Dedifferentiated amniotic fluid mesenchymal stem cell (primary cell): ENCODE data around the gene DNAJB5.
A peak's percentile ranks its signal among the peaks of the same experiment; 100 is the strongest.

Source experiments
- DNase-seq: peaks from one replicate; pipeline ENCODE4 v3.0.0-alpha.2; 2016; ENCODE audit errors: extremely low spot score

DNAJB5 gene

GRCh38 chr9:34984049-34984448 is 5.5 kb upstream of the DNAJB5 start:
- DNase-seq: no peak

GRCh38 chr9:34985311-34985899 is 4.1 kb upstream of the DNAJB5 start:
- peak; percentile 44 for DNase-seq

GRCh38 chr9:34986540-34987047 is 3.0 kb upstream of the DNAJB5 start:
- no peak for DNase-seq

- no peak for DNase-seq
Measured at GRCh38 chr9:34987160-34987901, 2.2 kb upstream of the DNAJB5 start.

GRCh38 chr9:34988218-34989002 is 1.1 kb upstream of the DNAJB5 start:
- DNase-seq: no peak

GRCh38 chr9:34989946-34990635 is 546 bp downstream of the DNAJB5 start:
- DNase-seq: peak; percentile 49

- no peak for DNase-seq
Measured at GRCh38 chr9:34990908-34991606, 1.5 kb downstream of the DNAJB5 start.

- DNase-seq: no peak
Measured at GRCh38 chr9:34991607-34992375, 2.2 kb downstream of the DNAJB5 start.

- DNase-seq: peak; percentile 26
Measured at GRCh38 chr9:34992376-34992951, 2.9 kb downstream of the DNAJB5 start.

GRCh38 chr9:34993502-34994259 is 4.1 kb downstream of the DNAJB5 start:
- peak; percentile 28 for DNase-seq

GRCh38 chr9:34994260-34994899 is 4.8 kb downstream of the DNAJB5 start:
- no peak for DNase-seq

GRCh38 chr9:34994900-34995669 is 5.5 kb downstream of the DNAJB5 start:
- no peak for DNase-seq

- no peak for DNase-seq
Measured at GRCh38 chr9:34995670-34996060, 6.1 kb downstream of the DNAJB5 start.

- no peak for DNase-seq
Measured at GRCh38 chr9:34996181-34996904, 6.8 kb downstream of the DNAJB5 start.

GRCh38 chr9:34996905-34997279 is 7.3 kb downstream of the DNAJB5 start:
- DNase-seq: no peak

GRCh38 chr9:34997379-34997781 is 7.8 kb downstream of the DNAJB5 start:
- DNase-seq: no peak

- DNase-seq: no peak
Measured at GRCh38 chr9:34998266-34998665, 8.7 kb downstream of the DNAJB5 start.

- no peak for DNase-seq
Measured at GRCh38 chr9:34999576-34999975, 10.0 kb downstream of the DNAJB5 start.
